Lung (tissue), 12 donors: ENCODE results near the gene LAMA1. TPM values are rescaled to one million over a fixed set of nuclear protein-coding genes. Genes with fewer than 3 reads are reported as not detected.

Experiments
- ATAC-seq: fragments of 200-7000 bp; cut with Tn5 transposase; one replicate; pipeline ENCODE4 v1.9.1; 2020; ENCODE audit warnings: moderate number of reproducible peaks; ENCODE audit not compliant: insufficient read depth, low FRiP score
- DNase-seq, 3 donors: peaks; one replicate each; pipeline ENCODE4 v3.0.0-alpha.2; 2013 to 2017
- H3K27ac ChIP-seq, 2 donors: one replicate each; pipeline ENCODE4 v1.5.1; 2013; ENCODE audit warnings: mild to moderate bottlenecking in 2 of 2, moderate library complexity in 2 of 2, control low read depth in 1 of 2, inconsistent platforms in 1 of 2, low read depth in 1 of 2, low read length in 1 of 2
- H3K27me3 ChIP-seq, 3 donors: one replicate each; pipeline ENCODE4 v1.5.1; 2013; ENCODE audit warnings: low read length in 2 of 3; ENCODE audit not compliant: control insufficient read depth in 3 of 3, insufficient read depth in 3 of 3
- H3K36me3 ChIP-seq, 4 donors: one replicate each; pipeline ENCODE4 v1.5.1; 2013; ENCODE audit warnings: low read length in 4 of 4, mild to moderate bottlenecking in 1 of 4, moderate library complexity in 1 of 4; ENCODE audit not compliant: control insufficient read depth in 4 of 4, insufficient read depth in 4 of 4
- H3K4me1 ChIP-seq, 5 donors: one replicate each; pipeline ENCODE4 v1.5.1; 2013; ENCODE audit warnings: low read length in 5 of 5, mild to moderate bottlenecking in 2 of 5, moderate library complexity in 1 of 5; ENCODE audit not compliant: control insufficient read depth in 5 of 5, insufficient read depth in 5 of 5
- H3K4me3 ChIP-seq: one replicate; pipeline ENCODE4 v1.5.1; 2013; ENCODE audit warnings: mild to moderate bottlenecking, control low read depth, moderate library complexity
- H3K9ac ChIP-seq, 2 donors: one replicate each; pipeline ENCODE4 v1.5.1; 2013; ENCODE audit warnings: low read length in 2 of 2, control low read depth in 1 of 2; ENCODE audit not compliant: insufficient read depth in 1 of 2
- H3K9me3 ChIP-seq, 4 donors: one replicate each; pipeline ENCODE4 v1.5.1; 2013; ENCODE audit warnings: low read length in 3 of 4, mild to moderate bottlenecking in 1 of 4, moderate library complexity in 1 of 4; ENCODE audit not compliant: control insufficient read depth in 4 of 4, insufficient read depth in 3 of 4
- CTCF ChIP-seq: IDR thresholded peaks from 2 replicates; pipeline ENCODE4 v1.5.1; 2012; ENCODE audit warnings: mild to moderate bottlenecking; ENCODE audit errors: control extremely low read depth, extremely low read depth
- WGBS, 2 donors: extraction: QIAGEN DNeasy Blood & Tissue Kit; methylation state at CpG; one replicate each; pipeline ENCODE4 v1.1.7; 2013; 5-methylcytosine and 5-hydroxymethylcytosine counted together
- polyA plus RNA-seq, 2 donors: library from polyadenylated mRNA; stranded (reverse); fragments of 200-250 nt; gene quantifications; one replicate each; pipeline ENCODE4 v1.2.1, GENCODE V29; 2013
- total RNA-seq, 2 donors: library from RNA; depleted of rRNA in 1 of 2; stranded (reverse); fragments of >200 nt in 1 of 2; gene quantifications; one replicate each; pipeline ENCODE4 v1.2.1, GENCODE V29; 2014 to 2021
- donor health status: control.
- donor health status: control.
- donor health status: Bipolar disorder and iron deficiency.
- donor health status: healthy.
- donor health status: DM: yes; HTN: yes; CAD: no.

LAMA1 gene
- total and polyA plus RNA-seq, 4 donors: 0.66 to 2.8 (median 1.7) TPM

DNA sequence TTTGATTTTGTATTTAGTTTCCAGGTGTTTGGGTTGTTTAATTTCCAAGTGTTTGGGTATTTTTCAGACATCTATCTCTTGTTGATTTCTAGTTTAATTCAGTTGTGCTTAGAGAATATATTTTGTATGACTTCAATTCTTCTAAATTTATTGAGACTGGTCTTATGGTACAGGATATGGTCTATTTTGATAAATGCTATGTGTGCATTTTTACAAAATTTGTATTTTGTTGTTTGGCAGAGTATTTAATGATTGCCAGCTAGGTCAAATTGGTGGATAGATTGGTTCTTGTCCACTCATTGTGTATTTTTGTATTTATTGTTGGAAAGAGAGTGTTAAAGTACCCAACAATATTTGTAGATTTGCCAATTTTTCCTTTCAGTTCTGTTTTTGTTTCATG, 23.7 kb upstream of the LAMA1 start:
- no peak for TF ChIP-seq CTCF
- H3K9me3 ChIP-seq: no peaks in the 10 kb centered on the region
- no peak overlapping the region for H3K27ac ChIP-seq
- H3K27me3 ChIP-seq: no peaks in the 10 kb centered on the region
- ATAC-seq (no peak), DNase-seq (no peak)
- H3K9ac ChIP-seq: no peak overlapping the region
- H3K4me3 ChIP-seq: no peak overlapping the region
- H3K4me1 ChIP-seq: no peaks in the 10 kb centered on the region
- no peaks in the 10 kb centered on the region for H3K36me3 ChIP-seq

DNA sequence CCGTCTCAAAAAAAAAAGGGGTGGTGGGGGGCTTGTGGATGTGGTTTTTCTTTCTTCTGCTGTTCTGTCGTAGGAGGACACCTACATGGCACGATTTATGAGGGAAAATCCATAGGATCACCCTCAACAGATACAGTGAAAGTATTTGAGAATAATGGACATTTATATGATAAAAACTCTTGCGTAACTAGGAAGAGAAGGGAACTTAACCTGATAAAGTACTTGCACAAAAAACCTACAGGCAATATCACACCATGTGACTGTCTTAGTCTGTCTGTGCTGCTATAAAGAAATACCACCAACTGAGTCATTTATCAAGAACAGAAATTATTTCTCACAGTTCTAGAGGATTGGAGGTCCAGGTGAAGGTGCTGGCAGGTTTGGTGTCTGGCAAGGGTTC, 21.8 kb upstream of the LAMA1 start:
- Histone ChIP-seq H3K9ac (no peak overlapping the region), H3K4me1 (no peaks in the 10 kb centered on the region), H3K4me3 (no peak overlapping the region), H3K27ac (no peak overlapping the region), H3K9me3 (no peaks in the 10 kb centered on the region), H3K27me3 (no peaks in the 10 kb centered on the region), H3K36me3 (no peaks in the 10 kb centered on the region)
- no peak for TF ChIP-seq CTCF
- 94 to 95% methylated on average over 4 of the region's 4 CpGs for WGBS, 2 donors
- ATAC-seq: no peak
- DNase-seq: no peak

- no peak for DNase-seq
- H3K4me3 ChIP-seq: no peak overlapping the region
- H3K36me3 ChIP-seq: no peaks in the 10 kb centered on the region
- H3K9ac ChIP-seq: no peak overlapping the region
- H3K27ac ChIP-seq: no peak overlapping the region
- H3K4me1 ChIP-seq: no peaks in the 10 kb centered on the region
- no peaks in the 10 kb centered on the region for H3K27me3 ChIP-seq
- ATAC-seq: no peak
- no peak for TF ChIP-seq CTCF
- no peaks in the 10 kb centered on the region for H3K9me3 ChIP-seq
Observed at GRCh38 chr18:7133181-7133580, 15.6 kb upstream of the LAMA1 start.

- Histone ChIP-seq H3K9ac (no peak overlapping the region), H3K27ac (no peak overlapping the region), H3K36me3 (no peaks in the 10 kb centered on the region), H3K27me3 (no peaks in the 10 kb centered on the region), H3K4me3 (no peak overlapping the region), H3K9me3 (no peaks in the 10 kb centered on the region), H3K4me1 (no peaks in the 10 kb centered on the region)
- DNase-seq (no peak), ATAC-seq (no peak)
- TF ChIP-seq CTCF: no peak
- WGBS, 2 donors: 63 to 77% methylated on average over 9 of the region's 9 CpGs
Observed at GRCh38 chr18:7132356-7133150, 15.0 kb upstream of the LAMA1 start.
